Measurements from ENCODE around the gene ARHGAP6. TPM values are rescaled to one million over a fixed set of nuclear protein-coding genes. Genes with fewer than 3 reads are reported as not detected.

Gene ARHGAP6
- total RNA-seq, 1 experiment from 2014 or later: 0.50 TPM

GRCh38 chrX:11419102-11419501 is 246.6 kb downstream of the ARHGAP6 start:
- no peaks in the 10 kb centered on the region for H3K4me1 Mint-ChIP-seq (ENCODE audit: low read depth, unreplicated experiment)
- BruUV-seq (replicated peaks): no TSS peak
- no peak overlapping the region for H3K27ac Mint-ChIP-seq (ENCODE audit: unreplicated experiment)

GRCh38 chrX:11416600-11416999 is 249.1 kb downstream of the ARHGAP6 start:
- intact Hi-C loops (cut with micrococcal nuclease; ENCODE audit: unreplicated experiment): no loop called here
- POLR2A ChIA-PET: no interaction called here

More at GRCh38 chrX:11419102-11419501, 246.6 kb downstream of the ARHGAP6 start:
- ChIA-PET POLR2A (no interaction called here), CTCF (no interaction called here)
- Mint-ChIP-seq H3K27me3 (ENCODE audit: insufficient read depth, unreplicated experiment) (no peaks in the 10 kb centered on the region), H3K4me3 (ENCODE audit: unreplicated experiment) (no peak overlapping the region), H3K36me3 (ENCODE audit: insufficient read depth, unreplicated experiment) (no peaks in the 10 kb centered on the region), H3K9me3 (ENCODE audit: unreplicated experiment) (peaks cover 8% of the 10 kb centered on the region)
- intact Hi-C loops (cut with micrococcal nuclease; ENCODE audit: unreplicated experiment): no loop called here
- H3K27me3 ChIP-seq (replicated peaks; ENCODE audit: control insufficient read depth, insufficient read depth, low read length): no peaks in the 10 kb centered on the region
- no peak for TF ChIP-seq CTCF (IDR thresholded peaks at IDR 0.05; ENCODE audit: insufficient read depth in 1 of 2, low read depth in 1 of 2, low read length in 1 of 2, severe bottlenecking in 1 of 2, unreplicated experiment in 1 of 2)
- DNase-seq: no peak
- H3K4me1 ChIP-seq: no peaks in the 10 kb centered on the region
- no peak overlapping the region for H3K4me3 ChIP-seq (ENCODE audit: low read depth, low read length)
- no peaks in the 10 kb centered on the region for H3K9me3 ChIP-seq
- H3K36me3 ChIP-seq (ENCODE audit: control insufficient read depth, insufficient read depth, low read length): no peaks in the 10 kb centered on the region

GRCh38 chrX:11414091-11414490 is 251.6 kb downstream of the ARHGAP6 start:
- H3K36me3 ChIP-seq (ENCODE audit: control insufficient read depth, insufficient read depth, low read length): no peaks in the 10 kb centered on the region
- CTCF ChIA-PET: no interaction called here

More at GRCh38 chrX:11416600-11416999, 249.1 kb downstream of the ARHGAP6 start:
- Histone ChIP-seq H3K4me3 (ENCODE audit: low read depth, low read length) (no peak overlapping the region), H3K4me1 (no peaks in the 10 kb centered on the region), H3K27me3 (replicated peaks; ENCODE audit: control insufficient read depth, insufficient read depth, low read length) (no peaks in the 10 kb centered on the region), H3K9me3 (no peaks in the 10 kb centered on the region), H3K36me3 (ENCODE audit: control insufficient read depth, insufficient read depth, low read length) (no peaks in the 10 kb centered on the region)
- CTCF ChIA-PET: no interaction called here
- Mint-ChIP-seq H3K36me3 (ENCODE audit: insufficient read depth, unreplicated experiment) (no peaks in the 10 kb centered on the region), H3K27me3 (ENCODE audit: insufficient read depth, unreplicated experiment) (no peaks in the 10 kb centered on the region), H3K4me3 (ENCODE audit: unreplicated experiment) (no peak overlapping the region), H3K9me3 (ENCODE audit: unreplicated experiment) (no peaks in the 10 kb centered on the region), H3K4me1 (ENCODE audit: low read depth, unreplicated experiment) (no peaks in the 10 kb centered on the region), H3K27ac (ENCODE audit: unreplicated experiment) (no peak overlapping the region)
- BruUV-seq (replicated peaks): no TSS peak
- no peak for DNase-seq
- TF ChIP-seq CTCF (IDR thresholded peaks at IDR 0.05; ENCODE audit: insufficient read depth in 1 of 2, low read depth in 1 of 2, low read length in 1 of 2, severe bottlenecking in 1 of 2, unreplicated experiment in 1 of 2): no peak

More at GRCh38 chrX:11414091-11414490, 251.6 kb downstream of the ARHGAP6 start:
- Mint-ChIP-seq H3K4me1 (ENCODE audit: low read depth, unreplicated experiment) (no peaks in the 10 kb centered on the region), H3K4me3 (ENCODE audit: unreplicated experiment) (no peak overlapping the region), H3K27me3 (ENCODE audit: insufficient read depth, unreplicated experiment) (no peaks in the 10 kb centered on the region), H3K36me3 (ENCODE audit: insufficient read depth, unreplicated experiment) (no peaks in the 10 kb centered on the region), H3K27ac (ENCODE audit: unreplicated experiment) (no peak overlapping the region), H3K9me3 (ENCODE audit: unreplicated experiment) (no peaks in the 10 kb centered on the region)
- no peak for TF ChIP-seq CTCF (IDR thresholded peaks at IDR 0.05; ENCODE audit: insufficient read depth in 1 of 2, low read depth in 1 of 2, low read length in 1 of 2, severe bottlenecking in 1 of 2, unreplicated experiment in 1 of 2)
- intact Hi-C loops (cut with micrococcal nuclease; ENCODE audit: unreplicated experiment): no loop called here
- no peaks in the 10 kb centered on the region for H3K27me3 ChIP-seq (replicated peaks; ENCODE audit: control insufficient read depth, insufficient read depth, low read length)
- H3K4me3 ChIP-seq (ENCODE audit: low read depth, low read length): no peak overlapping the region
- no peak for DNase-seq
- H3K9me3 ChIP-seq: no peaks in the 10 kb centered on the region
- BruUV-seq (replicated peaks): no TSS peak
- POLR2A ChIA-PET: no interaction called here
- H3K4me1 ChIP-seq: no peaks in the 10 kb centered on the region
